C4-2B (cell line): Measurements from ENCODE around the gene CCDC138.

Experiments
- H3K27ac ChIP-seq: fragments of 450-650 bp; 2 replicates; pipeline ENCODE4 v1.5.1; 2017
- CTCF ChIP-seq: fragments of 450-650 bp; conservative IDR thresholded peaks from 2 replicates; pipeline ENCODE4 v1.5.1; 2017; ENCODE audit warnings: mild to moderate bottlenecking
- ZFX ChIP-seq: fragments of 450-650 bp; IDR thresholded peaks from 2 replicates; pipeline ENCODE4 v1.6.1; 2017

CCDC138 gene

GRCh38 chr2:108803045-108803736 is 16.6 kb downstream of the CCDC138 start:
- no peak overlapping the region for H3K27ac ChIP-seq
- TF ChIP-seq CTCF, result no peak
- TF ChIP-seq ZFX, result no peak

- H3K27ac ChIP-seq, result no peak overlapping the region
- TF ChIP-seq ZFX (no peak), CTCF (no peak)
Measured at GRCh38 chr2:108805032-108805431, 18.5 kb downstream of the CCDC138 start.

GRCh38 chr2:108805782-108806181 is 19.2 kb downstream of the CCDC138 start:
- no peak overlapping the region for H3K27ac ChIP-seq
- TF ChIP-seq CTCF (no peak), ZFX (no peak)

GRCh38 chr2:108806371-108807113 is 20.0 kb downstream of the CCDC138 start:
- no peak overlapping the region for H3K27ac ChIP-seq
- TF ChIP-seq CTCF (no peak), ZFX (no peak)

- TF ChIP-seq ZFX, result no peak
- no peak for TF ChIP-seq CTCF
- no peak overlapping the region for H3K27ac ChIP-seq
Measured at GRCh38 chr2:108809936-108810335, 23.4 kb downstream of the CCDC138 start.

GRCh38 chr2:108810993-108811957 is 24.7 kb downstream of the CCDC138 start:
- no peak for TF ChIP-seq ZFX
- no peak for TF ChIP-seq CTCF
- H3K27ac ChIP-seq, result no peak overlapping the region

- no peak for TF ChIP-seq ZFX
- TF ChIP-seq CTCF, result no peak
- H3K27ac ChIP-seq, result no peak overlapping the region
Measured at GRCh38 chr2:108813732-108814131, 27.2 kb downstream of the CCDC138 start.
